Activated CD8-positive, alpha-beta memory T cell treated with anti-CD3 and anti-CD28 coated beads for 4 hours (primary cell): ENCODE measurements around the gene B4GALT4.

Source experiments
- DNase-seq, 2 donors: peaks; one replicate each; pipeline ENCODE4 v3.0.0-alpha.2; 2020; ENCODE audit warnings: low read depth in 2 of 2

B4GALT4 gene

DNA sequence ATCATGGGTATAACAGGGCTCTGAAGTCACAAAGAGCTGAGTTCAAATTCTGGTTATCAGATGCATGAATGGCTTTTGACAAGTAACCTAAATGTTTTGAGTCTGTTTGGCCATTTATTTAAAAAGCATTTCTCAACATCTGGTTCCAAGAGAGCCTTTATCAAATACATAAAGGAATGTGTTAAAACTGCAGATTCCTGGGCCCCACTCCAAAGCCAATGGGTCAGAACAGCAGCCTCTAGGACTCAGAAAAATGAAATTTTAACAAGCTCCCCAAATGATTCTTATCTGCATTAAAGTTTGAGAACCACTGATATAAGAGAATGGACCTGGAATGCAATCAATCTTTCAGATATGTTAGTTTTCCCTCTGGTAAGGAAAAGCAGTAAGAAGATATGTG is 3.4 kb downstream of the B4GALT4 start:
- DNase-seq, result no peak

DNA sequence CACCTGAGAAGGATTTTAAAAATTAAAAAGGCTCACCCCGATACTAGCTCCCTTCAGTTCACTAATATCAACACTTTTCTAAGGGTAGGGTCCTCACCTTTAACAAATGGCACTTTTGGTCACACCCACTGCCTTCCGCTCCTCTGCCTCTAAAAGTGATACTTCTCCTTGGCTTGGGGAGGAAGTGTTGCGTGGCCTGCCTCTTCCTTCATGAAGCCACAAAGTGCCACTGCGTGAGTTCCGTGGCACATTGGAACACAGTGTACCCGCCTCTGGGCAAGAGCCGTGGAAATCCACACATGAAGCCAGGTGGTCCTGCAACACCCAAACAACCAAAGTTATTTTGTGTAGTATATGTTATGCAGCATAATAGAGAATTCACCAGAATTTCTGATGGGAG is 3.9 kb downstream of the B4GALT4 start:
- peak in 1 of 2 donors; percentile 16 for DNase-seq

DNA sequence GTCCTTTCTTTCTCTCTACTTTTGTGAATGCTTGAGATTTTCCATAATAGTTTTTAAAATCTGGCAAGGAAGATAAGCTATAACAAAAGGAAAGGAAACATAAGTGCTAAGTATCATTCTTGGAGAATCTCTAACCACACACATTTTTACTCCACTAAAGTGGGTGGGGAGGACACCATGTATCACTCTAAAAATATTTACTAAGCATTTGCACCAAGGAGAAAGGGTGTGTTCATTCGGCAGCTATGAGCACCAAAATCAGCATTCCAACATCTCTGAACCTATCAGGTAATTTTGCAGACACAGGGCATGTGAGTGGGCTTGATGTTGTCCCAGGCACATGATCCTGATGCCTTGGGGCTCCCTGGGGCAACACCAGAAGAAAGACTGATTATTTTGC is 5.5 kb downstream of the B4GALT4 start:
- no peak for DNase-seq

DNA sequence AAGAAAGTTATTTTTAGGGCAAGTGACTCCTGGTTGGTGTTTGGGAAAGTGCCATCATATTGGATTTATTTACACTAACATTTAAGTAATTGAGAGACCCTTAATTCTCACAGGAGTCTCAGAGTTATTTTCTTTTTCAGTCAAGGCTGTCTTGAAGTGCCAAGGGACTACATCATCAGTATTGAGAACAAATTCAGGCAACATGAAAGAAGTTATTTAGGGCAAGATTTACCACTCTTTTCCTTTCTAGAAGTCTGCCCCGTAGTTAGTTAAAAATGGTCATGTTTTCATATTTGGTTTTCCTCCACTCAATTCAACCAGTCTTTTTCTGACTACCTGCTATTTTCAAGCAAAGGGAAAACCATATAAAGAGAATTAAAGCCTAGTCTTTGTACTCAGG is 6.1 kb downstream of the B4GALT4 start:
- DNase-seq, result no peak

DNA sequence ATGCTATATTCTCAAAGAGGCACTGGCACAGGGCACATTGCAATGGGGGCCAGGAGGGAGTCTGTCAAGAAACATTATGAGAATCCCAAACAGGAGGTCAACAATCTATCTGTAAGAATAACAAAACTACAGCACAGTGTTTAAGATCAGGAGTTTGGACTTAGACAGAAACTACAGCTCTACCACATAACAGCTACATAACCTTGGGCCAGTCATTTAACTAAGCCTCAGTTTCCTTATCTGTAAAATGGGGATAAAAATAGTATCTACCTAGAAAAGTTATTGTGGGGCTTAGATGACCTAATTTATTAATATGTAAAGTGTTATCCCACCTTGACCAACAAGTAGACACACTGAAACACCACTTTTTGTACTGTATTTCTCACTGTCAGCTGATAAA is 9.9 kb downstream of the B4GALT4 start:
- DNase-seq, result no peak

DNA sequence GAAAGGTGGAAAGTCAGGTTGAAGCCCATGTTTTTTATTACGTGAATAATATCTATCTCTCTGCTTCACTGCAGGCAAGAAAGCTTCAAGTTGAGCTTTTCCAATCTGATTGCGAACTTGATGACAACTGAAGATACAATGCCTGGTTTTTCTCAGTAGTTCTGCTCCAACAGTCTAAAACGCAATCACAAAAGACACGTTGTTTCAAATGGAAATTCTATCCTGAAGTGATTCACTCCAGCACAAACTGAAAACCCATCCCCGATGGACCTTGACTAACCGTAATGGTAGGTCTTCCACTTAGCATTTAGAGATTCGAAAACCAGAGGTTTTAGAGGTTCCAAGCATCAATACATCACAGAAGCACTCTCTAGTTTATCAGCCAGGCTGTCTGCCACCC is 10.6 kb downstream of the B4GALT4 start:
- no peak for DNase-seq

DNA sequence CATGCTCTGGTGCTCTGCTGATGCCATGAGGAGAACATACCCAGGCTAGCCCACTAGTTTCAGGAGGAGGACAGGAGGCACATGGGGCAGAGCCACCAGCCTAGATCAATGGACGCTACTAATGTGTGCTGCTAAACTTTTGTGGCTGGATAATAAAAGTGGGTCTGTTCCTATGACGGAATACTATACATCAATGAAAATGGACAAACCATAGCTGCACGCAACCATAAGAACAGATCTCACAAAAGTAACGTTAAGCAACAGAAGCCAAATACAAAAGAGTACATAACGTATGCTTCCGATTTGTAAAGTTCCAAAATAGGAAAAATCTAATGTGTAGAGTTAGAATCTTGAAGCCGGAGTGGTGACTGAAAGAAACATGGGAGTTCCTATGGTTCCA is 11.5 kb downstream of the B4GALT4 start:
- DNase-seq, result no peak

DNA sequence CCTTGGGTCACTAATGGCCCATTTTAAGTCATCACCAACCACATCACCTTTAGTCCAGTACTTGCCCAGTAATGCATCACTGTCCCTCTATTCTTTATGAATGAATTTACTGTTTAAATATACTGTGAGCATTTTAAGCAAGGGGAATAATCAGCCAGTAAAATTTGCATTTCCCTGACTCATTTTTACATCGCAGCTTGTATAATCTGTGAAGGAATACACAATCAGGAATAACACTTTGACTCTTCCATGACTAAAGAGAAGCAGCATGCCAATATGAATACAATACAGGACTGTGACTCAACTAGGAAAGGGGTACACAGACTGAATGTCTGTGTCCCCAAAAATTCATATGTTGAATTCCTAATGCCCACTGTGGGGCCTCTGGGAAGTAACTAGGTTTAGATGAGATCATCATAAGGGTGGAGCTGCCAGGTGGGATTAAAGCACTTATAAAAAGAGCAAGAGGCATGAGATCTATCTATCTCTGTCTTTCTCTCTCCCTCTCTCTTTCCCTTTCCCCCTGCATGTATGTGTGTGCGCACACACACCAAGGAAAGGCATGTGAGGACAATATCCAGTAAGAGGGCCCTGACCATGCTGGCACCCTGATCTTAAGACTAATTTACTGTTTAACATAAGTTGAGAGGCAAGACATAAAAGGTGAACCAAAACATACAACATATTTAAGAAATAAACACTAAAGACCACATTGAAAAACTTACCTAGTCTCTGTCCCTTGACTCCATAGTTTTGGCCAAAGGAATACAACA is 12.1 kb downstream of the B4GALT4 start:
- no peak for DNase-seq

DNA sequence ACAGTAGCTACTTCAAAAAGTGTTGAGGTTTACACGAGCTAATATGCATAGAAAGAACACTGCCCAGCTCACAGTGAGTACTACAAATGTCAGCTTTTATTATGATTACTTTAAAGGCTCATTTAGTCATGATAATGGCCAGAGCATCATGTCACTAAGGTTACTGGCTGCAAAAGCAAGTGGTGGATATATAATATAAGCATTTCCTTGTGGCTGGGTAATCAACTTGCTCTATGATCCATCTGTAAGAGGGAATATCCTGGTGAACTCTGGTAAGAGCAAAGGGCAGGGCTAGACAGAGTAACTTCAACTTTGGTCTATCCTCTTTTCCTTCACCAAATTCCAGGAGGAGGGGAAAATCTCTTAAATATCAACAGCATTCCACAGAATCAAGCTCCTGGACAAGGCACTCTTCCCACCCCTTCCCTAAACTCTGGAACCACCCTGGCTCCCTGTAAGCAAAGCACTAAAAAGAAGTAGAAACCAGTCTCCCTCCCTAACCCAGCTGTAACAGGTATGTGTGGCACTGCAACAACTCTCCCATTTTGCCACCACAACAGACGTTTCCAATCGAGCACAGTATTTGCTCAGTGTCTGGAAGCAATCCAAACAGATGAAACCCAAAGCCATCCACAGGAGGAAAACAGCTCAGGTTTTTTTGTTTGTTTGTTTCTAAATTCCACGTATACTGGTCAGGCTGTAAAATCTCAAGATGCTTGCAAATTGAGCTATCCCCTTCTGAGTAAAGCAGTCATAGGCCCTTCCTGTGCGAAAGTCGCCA is 13.4 kb downstream of the B4GALT4 start:
- no peak for DNase-seq

DNA sequence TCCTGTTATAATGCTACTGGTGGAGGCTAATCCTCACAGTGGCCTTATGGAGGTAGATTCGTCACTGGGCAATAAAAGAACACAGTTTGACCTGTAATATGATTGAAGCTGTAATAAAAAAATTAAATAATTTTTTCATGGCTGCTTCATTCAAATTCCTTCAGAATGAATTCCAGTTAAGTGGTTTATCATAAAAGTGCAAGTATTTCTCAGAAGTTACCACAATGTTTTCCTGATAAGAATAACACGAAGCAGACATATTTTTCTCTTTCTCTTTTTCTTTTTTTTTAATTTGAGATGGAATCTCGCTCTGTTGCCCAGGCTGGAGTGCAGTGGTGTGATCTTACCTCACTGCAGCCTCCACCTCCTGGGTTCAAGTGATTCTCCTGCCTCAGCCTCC is 15.6 kb downstream of the B4GALT4 start:
- no peak for DNase-seq

DNA sequence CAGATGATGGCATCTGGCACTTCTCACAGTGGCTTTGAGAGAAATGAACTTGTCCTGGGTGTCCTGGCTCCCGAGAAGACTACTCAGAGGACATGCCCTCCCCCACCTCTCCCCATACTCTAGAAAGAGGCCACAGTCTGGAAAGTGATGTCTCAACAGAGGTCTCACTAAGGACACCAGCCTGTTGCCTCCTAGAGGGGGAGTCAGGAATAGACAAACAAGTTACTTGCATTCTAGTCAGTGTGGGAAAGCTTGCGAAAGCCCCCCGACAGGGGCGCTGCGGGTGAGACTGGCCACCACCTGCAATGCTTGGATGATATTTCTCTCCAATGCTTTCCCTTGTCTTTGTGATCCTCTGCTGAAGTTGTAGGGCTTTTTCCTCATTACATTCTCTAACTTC is 17.2 kb downstream of the B4GALT4 start:
- no peak for DNase-seq

DNA sequence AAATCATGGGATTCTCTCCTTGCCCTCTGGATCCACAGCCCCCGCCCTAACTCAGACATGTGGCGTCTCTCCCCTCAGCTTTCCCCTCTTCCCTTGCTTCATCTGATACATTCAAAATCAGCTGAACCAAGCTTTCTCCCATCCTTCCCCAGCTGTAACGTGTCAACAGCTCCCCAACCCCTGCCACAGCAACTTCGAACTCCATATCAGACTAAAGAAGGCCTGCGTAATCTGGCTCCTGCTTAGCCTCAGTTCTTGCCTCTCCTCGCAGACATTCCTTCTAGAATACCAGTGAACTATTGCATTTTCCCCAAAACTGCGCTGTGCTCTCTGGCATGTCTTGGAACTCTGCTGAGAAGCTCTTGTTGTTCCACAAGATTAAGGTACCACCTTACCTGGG is 18.3 kb downstream of the B4GALT4 start:
- DNase-seq, result no peak

DNA sequence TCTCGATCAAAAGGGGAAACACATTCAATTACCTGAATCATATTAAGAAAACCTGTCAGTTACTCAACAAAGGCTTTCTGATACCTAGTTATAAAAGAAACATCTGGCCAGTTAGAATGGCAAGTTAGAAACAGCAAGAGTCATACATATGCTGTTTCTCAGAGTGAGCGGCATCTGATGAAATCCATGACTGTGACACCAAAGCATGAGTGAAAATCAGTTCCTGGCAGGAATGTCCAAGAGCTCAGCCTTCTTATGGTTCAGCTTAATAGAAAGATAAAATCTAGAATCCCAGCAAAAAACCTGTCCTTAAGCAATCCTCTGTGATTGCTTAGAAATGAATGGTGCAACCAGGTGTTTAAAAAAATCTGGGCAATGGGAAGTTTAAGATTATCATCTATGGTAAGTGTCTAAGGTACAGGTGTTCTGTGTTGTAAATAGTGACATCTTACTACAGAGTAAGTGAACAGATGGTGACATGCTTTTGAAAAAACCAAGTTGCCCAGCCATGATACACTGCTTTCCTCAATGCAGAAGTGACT is 18.8 kb downstream of the B4GALT4 start:
- no peak for DNase-seq

DNA sequence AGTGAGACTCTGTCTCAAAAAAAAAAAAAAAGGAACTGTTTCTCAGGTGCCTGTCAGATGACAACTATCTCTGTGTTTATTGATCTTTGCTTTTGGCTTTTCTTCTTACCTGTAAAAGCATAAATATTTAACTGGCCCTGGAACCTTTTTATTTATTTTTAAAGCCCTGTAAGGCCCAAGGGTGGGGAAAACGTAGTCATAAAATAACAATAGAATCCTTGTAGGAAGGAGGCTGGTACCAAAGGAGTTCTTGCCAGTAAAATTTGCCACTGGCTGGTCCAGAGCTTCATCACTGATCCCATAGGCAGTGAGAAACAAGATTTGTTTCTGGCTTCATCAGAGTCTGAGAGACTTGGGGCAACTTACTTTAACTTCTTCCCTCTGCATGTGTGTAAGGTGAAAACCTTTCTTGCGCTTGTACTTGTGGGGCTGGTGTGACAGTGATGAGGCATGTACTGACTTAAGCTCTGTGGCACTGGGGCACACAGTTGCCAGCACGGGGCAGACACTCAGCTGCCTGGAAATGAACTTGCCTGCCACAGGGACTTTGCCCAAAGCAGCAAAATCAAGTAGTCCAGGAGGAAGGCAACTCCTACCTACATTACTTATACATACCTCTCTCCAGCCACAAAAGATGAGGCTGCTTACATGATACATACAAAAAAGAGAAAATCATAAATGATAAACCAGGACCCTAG is 19.6 kb downstream of the B4GALT4 start:
- DNase-seq, result no peak

DNA sequence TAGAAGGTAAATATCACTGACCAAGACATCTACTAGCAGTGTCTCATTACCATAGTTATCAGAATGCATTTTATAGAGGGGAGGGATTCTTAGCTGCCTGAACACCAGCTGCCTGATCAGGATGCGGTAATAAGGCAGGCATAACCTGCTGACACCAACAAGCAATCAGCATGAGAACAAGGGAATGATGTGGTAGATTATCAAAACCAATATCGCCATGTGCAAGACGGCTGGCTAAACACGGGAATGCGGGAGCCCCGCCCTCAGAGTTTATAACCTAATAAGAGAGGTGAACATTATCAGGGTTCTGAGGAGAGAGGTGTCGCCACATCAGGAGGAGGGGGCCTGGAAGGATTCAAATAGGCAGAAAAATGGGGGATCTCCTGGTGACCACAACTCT is 20.5 kb downstream of the B4GALT4 start:
- DNase-seq, result no peak

DNA sequence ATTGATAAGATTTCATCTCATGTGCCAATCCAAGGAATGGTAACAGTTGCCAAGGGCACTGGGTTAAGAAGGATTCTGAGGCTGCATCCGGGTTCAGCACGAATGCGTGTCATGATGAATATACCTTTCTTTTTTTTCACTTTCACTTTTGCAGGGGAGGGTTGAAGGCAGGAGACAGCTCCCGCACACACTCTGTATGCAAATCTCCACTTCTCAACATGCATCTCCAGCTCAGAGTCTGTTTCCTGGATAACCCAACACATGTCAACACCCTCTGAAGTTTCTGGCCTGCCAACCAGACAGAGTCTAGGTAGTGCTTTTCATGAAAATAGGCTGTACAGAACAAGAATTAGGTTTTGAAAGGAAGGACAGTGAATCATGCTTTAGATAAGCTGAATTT is 21.6 kb downstream of the B4GALT4 start:
- no peak for DNase-seq

DNA sequence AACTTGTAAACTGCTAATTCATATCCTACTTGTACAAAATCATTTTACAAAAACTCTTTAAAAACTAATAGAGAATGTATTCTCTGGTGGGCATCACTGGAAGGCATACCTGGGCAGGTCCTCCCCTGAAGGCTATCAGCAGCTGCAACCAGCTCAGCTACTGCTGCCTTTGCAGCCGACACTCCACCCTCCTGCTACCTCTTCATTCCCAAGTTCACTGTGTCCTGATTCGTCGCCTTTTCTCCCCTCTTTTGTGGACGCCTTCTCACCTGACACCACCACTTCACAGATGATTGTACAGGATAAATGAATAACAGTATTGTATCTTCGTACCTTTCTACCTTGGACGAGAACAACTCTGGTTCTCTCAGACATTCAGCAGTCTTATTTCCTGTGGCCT is 28.9 kb downstream of the B4GALT4 start:
- no peak for DNase-seq

DNA sequence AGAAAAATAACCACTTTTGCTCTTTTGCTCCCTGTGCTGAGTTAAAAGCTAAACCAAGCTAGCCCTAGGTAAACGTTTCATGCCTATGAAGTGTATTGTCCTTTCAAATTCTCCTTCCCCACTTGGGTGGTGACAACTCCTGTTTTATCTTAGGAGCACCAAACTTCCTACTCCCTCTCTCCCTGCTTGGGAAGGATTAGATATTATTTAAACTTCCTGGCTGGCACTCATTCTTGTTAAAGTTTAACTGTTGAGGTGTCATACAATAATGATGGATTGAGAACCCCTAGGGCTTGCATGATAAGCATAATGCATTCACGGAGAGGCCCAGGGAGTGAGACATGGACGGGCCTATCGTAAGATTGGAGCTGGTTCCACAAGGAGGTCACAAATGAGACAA is 29.5 kb downstream of the B4GALT4 start:
- DNase-seq, result no peak

DNA sequence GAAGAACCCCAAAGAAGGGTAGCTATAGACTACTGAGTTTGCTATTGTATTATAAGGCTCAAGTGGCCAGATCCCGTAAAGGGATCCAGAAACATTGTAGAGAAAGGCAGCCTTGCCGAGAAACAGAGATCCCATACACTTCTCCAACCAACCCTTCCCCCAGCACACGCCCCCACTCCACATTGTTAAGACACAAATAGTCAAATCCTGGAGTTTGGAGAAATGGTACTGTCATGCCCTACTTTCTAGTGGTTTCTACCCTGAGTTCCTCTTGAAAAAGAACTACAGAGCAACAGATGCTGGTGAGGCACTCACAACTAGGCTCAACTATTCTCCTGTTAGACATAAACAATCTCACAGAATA is 33.2 kb downstream of the B4GALT4 start:
- no peak for DNase-seq

DNA sequence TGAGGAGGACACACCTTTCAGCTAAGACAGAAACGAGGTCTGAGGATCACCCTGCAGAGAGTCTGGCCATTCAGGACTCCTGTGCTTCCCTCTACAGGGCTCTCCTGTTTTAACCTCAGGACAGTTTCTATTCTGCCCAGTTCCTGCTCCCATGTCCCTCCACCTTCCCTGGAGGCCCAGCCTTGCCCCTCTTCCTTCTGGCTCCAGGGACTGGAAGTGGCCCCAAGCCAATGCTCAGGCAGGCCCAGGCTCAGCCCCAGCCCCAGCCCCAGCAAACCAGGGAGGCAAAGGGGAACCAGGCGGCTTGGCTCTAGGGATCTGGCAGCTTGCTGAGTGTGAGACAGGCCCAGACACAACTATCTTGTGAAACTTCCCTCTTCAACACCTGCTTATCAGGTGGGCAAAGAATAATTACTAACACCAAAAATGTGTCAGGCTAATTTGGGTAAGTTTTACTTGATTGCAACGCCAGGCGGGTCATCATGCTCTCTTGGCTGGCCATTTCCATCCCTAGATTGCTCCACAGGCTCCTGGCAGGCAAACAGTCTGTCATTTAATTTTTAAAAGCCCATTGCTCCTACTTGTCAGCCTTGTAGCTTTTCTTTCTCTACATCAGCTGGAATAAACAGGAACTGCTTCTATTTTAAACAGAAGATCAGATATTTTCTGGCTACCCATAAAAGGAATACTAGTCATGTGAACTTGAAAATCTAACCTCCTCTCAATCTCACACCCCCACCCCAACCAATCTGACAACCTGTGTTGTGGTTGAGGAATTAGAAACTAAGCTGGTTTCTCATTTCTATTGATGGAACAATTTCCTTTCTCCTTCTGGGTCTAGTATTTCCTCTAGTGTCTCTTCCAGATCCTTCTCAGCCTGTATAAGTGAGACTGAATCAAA is 33.8 kb downstream of the B4GALT4 start:
- no peak for DNase-seq

DNA sequence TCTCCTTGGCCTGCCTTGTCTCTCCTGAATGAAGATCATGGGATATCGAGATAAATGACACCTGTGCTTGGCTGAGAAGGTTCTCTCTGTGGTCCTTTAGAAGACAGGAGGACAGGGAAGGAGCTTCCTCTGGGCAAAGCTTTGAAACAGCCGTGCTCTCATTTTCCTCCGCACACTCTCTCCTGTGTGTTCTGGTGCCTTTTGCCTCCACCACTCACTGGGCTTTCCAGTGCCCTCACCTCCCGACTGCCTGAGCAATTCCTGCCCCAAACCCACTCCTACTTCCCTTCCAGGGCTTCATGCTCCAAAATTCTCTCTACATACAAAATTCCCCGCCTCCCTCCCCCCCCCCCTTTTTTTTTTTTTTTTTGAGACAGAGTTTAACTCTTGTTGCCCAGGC is 35.0 kb downstream of the B4GALT4 start:
- DNase-seq, result no peak

DNA sequence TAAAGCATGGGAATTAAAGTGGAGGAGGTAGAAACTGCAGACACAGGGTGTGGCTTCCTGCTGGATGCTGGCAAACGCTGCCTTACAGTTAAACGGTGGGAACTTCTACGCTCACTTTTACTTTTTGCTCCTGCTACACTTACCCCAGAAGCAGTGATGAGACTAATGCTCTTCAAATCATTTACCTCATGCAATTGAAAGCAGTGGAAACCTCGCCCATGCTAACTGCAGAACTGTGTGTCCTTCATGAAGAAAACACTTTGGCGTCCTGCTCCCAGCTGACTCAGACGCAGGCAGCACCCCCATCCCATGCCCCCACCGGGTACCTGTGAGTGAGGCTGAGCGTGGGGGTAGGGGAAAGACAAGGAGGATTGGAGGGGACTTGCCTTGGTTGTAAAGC is 35.5 kb downstream of the B4GALT4 start:
- no peak for DNase-seq
